Caco-2 (cell line): ENCODE results near the gene TRIM66. TPM values are rescaled to one million over a fixed set of nuclear protein-coding genes. Genes with fewer than 3 reads are reported as not detected.

Source experiments
- BruUV-seq: library from RNA; stranded (reverse); fragments of 400-500 nt; replicated peaks from 2 replicates; lab custom pipeline; 2021; lab: Mats Ljungman, UMichigan
- CTCF ChIA-PET: fragments of 300-600 bp; sonication (Branson Sonifier 250); formaldehyde crosslinking; loops from one replicate; lab custom pipeline; 2022; ENCODE audit warnings: antibody characterized with exemption; lab: Charles Lee
- POLR2A ChIA-PET: fragments of 300-600 bp; sonication (Branson Sonifier 250); formaldehyde crosslinking; loops from one replicate; lab custom pipeline; 2022; ENCODE audit warnings: antibody characterized with exemption; lab: Charles Lee
- DNase-seq, 2 experiments: peaks; one replicate each; pipeline versions ENCODE4 v3.0.0 to v3.0.0-alpha.2; 2020 to 2022
- H3K27me3 ChIP-seq: replicated peaks from 2 replicates; pipeline ENCODE4 v1.6.0; 2011; ENCODE audit warnings: low read length; ENCODE audit not compliant: control insufficient read depth, insufficient read depth
- H3K36me3 ChIP-seq: 2 replicates; pipeline ENCODE4 v1.5.1; 2011; ENCODE audit warnings: low read length; ENCODE audit not compliant: control insufficient read depth, insufficient read depth
- H3K4me1 ChIP-seq: fragments of 250-450 bp; sonication (Bioruptor Pico); 2 replicates; pipeline ENCODE4 v1.5.1; 2020; ENCODE audit warnings: mild to moderate bottlenecking
- H3K4me3 ChIP-seq: 2 replicates; pipeline ENCODE4 v1.5.1; 2011; ENCODE audit warnings: low read depth, mild to moderate bottlenecking, control low read depth, low read length
- H3K9me3 ChIP-seq: fragments of 250-450 bp; sonication (Bioruptor Pico); 2 replicates; pipeline ENCODE4 v1.5.1; 2020; ENCODE audit warnings: mild to moderate bottlenecking, moderate library complexity
- H3K27ac Mint-ChIP-seq: one replicate; pipeline ENCODE4 v1.8.0; 2022; ENCODE audit warnings: mixed read lengths; ENCODE audit not compliant: unreplicated experiment
- H3K27me3 Mint-ChIP-seq: one replicate; pipeline ENCODE4 v1.8.0; 2022; ENCODE audit warnings: mixed read lengths; ENCODE audit not compliant: insufficient read depth, unreplicated experiment
- H3K36me3 Mint-ChIP-seq: one replicate; pipeline ENCODE4 v1.8.0; 2022; ENCODE audit warnings: mild to moderate bottlenecking, mixed read lengths; ENCODE audit not compliant: insufficient read depth, unreplicated experiment
- H3K4me1 Mint-ChIP-seq: one replicate; pipeline ENCODE4 v1.8.0; 2022; ENCODE audit warnings: low read depth, mixed read lengths; ENCODE audit not compliant: unreplicated experiment
- H3K4me3 Mint-ChIP-seq: one replicate; pipeline ENCODE4 v1.8.0; 2022; ENCODE audit warnings: mild to moderate bottlenecking, moderate library complexity, mixed read lengths; ENCODE audit not compliant: unreplicated experiment
- H3K9me3 Mint-ChIP-seq: one replicate; pipeline ENCODE4 v1.8.0; 2022; ENCODE audit warnings: mixed read lengths; ENCODE audit not compliant: unreplicated experiment
- CTCF ChIP-seq, 2 experiments: fragments of 200-600 bp in 1 of 2; IDR thresholded peaks; 1 replicate in 1 of 2; 2 replicates in 1 of 2; pipeline versions ENCODE4 v1.5.1 to v1.8.0; 2011 to 2022; ENCODE audit warnings: antibody characterized with exemption in 1 of 2, control low read depth in 1 of 2, inconsistent platforms in 1 of 2, low read depth in 1 of 2, low read length in 1 of 2, mild to moderate bottlenecking in 1 of 2, moderate library complexity in 1 of 2; ENCODE audit not compliant: insufficient read depth in 1 of 2, severe bottlenecking in 1 of 2, unreplicated experiment in 1 of 2
- intact Hi-C: fragments of 100-400 bp; cut with micrococcal nuclease; formaldehyde crosslinking; loops from one replicate; pipeline ENCODE4 v1.10.0; 2022; ENCODE audit not compliant: unreplicated experiment
- total RNA-seq: library from RNA; stranded (reverse); gene quantifications from 2 replicates; pipeline ENCODE4 v1.2.3, GENCODE V29; 2022

TRIM66 gene
- total RNA-seq, 1 experiment from 2014 or later = 18.4 TPM

GRCh38 chr11:8656291-8656690 is 26.2 kb downstream of the TRIM66 start:
- BruUV-seq = no TSS peak
- Histone ChIP-seq H3K4me1 (no peaks in the 10 kb centered on the region), H3K4me3 (no peak overlapping the region), H3K9me3 (no peaks in the 10 kb centered on the region), H3K36me3 (no peaks in the 10 kb centered on the region), H3K27me3 (no peaks in the 10 kb centered on the region)
- intact Hi-C loops = no loop called here
- H3K9me3 Mint-ChIP-seq = no peaks in the 10 kb centered on the region
- ChIA-PET POLR2A (no interaction called here), CTCF (no interaction called here)
- no peak overlapping the region for H3K4me3 Mint-ChIP-seq
- no peak for DNase-seq
- peaks cover 5% of the 10 kb centered on the region for H3K4me1 Mint-ChIP-seq
- TF ChIP-seq CTCF (IDR thresholded peaks at IDR 0.05; ENCODE audit: insufficient read depth in 1 of 2, low read depth in 1 of 2, low read length in 1 of 2, severe bottlenecking in 1 of 2, unreplicated experiment in 1 of 2) = no peak
- no peaks in the 10 kb centered on the region for H3K27me3 Mint-ChIP-seq
- no peak overlapping the region for H3K27ac Mint-ChIP-seq
- H3K36me3 Mint-ChIP-seq = no peaks in the 10 kb centered on the region

- no peaks in the 10 kb centered on the region for H3K27me3 Mint-ChIP-seq
- no peaks in the 10 kb centered on the region for H3K4me1 ChIP-seq
- no peaks in the 10 kb centered on the region for H3K9me3 Mint-ChIP-seq
- intact Hi-C loops = no loop called here
- H3K36me3 Mint-ChIP-seq = no peaks in the 10 kb centered on the region
- no peaks in the 10 kb centered on the region for H3K36me3 ChIP-seq
- no TSS peak for BruUV-seq
- TF ChIP-seq CTCF (IDR thresholded peaks at IDR 0.05; ENCODE audit: insufficient read depth in 1 of 2, low read depth in 1 of 2, low read length in 1 of 2, severe bottlenecking in 1 of 2, unreplicated experiment in 1 of 2) = no peak
- H3K4me1 Mint-ChIP-seq = peaks cover 5% of the 10 kb centered on the region
- POLR2A ChIA-PET = no interaction called here
- H3K4me3 Mint-ChIP-seq = no peak overlapping the region
- no peaks in the 10 kb centered on the region for H3K27me3 ChIP-seq
- no peak overlapping the region for H3K27ac Mint-ChIP-seq
- H3K9me3 ChIP-seq = no peaks in the 10 kb centered on the region
- CTCF ChIA-PET = no interaction called here
- no peak overlapping the region for H3K4me3 ChIP-seq
- DNase-seq = no peak
Measured at GRCh38 chr11:8654503-8654902, 28.0 kb downstream of the TRIM66 start.

GRCh38 chr11:8652140-8652539 is 30.3 kb downstream of the TRIM66 start:
- POLR2A ChIA-PET = no interaction called here
- no TSS peak for BruUV-seq

More at GRCh38 chr11:8652140-8652539, 30.3 kb downstream of the TRIM66 start:
- Mint-ChIP-seq H3K27me3 (no peaks in the 10 kb centered on the region), H3K36me3 (no peaks in the 10 kb centered on the region), H3K27ac (no peak overlapping the region), H3K9me3 (no peaks in the 10 kb centered on the region), H3K4me1 (peaks cover 5% of the 10 kb centered on the region), H3K4me3 (no peak overlapping the region)
- intact Hi-C loops = no loop called here
- no peak for TF ChIP-seq CTCF (IDR thresholded peaks at IDR 0.05; ENCODE audit: insufficient read depth in 1 of 2, low read depth in 1 of 2, low read length in 1 of 2, severe bottlenecking in 1 of 2, unreplicated experiment in 1 of 2)
- CTCF ChIA-PET = no interaction called here
- no peaks in the 10 kb centered on the region for H3K9me3 ChIP-seq
- no peaks in the 10 kb centered on the region for H3K36me3 ChIP-seq
- no peak for DNase-seq
- H3K27me3 ChIP-seq = no peaks in the 10 kb centered on the region
- H3K4me1 ChIP-seq = no peaks in the 10 kb centered on the region
- no peak overlapping the region for H3K4me3 ChIP-seq
